T1000 (cell line): ENCODE measurements around the gene BICDL1.

Experiments used
- DNase-seq: peaks from one replicate; lab custom pipeline; 2025; ENCODE audit warnings: mixed read lengths; lab: John Stamatoyannopoulos, UW

Gene BICDL1

DNA sequence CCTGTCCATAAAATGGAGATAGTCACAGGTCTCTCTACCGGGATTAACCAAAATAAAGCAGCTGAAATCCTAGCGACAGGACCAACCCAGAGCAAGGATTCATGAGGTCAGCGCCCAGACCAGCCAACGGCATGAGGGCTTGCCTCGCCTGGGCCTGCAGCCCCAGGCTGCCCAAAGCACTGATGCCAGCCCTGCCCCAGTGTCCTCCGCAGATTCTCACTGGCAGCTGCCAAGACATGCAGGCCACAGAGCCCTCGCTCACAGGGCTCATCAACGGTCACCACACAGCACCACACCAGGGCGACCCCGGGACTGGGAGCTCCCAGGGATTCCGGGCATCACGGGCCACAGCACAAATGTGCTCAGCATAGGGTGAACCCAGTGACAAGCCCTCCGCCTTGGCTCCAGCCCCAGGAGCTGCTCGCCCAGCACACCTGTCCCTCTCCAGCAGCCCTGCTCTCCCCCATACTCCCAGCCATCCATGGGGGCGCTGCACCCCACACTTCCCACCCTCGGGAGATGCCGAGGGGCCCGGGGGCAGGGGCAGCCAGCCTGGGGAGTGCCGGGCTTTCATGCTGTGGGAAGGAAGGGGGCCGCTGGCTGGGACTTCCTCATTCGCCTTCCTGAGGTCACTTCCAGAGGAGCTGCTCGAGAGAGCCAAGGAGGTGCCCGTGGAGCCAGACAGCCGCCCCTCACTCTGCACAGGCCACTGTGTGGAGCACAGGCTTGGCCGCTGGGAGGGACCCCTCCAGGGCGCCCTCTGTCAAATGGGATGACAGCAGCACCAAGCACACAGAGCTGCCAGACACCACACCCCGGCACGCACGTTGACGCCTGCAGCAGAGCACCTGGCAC is 113.4 kb downstream of the BICDL1 start:
- no peak for DNase-seq

DNA sequence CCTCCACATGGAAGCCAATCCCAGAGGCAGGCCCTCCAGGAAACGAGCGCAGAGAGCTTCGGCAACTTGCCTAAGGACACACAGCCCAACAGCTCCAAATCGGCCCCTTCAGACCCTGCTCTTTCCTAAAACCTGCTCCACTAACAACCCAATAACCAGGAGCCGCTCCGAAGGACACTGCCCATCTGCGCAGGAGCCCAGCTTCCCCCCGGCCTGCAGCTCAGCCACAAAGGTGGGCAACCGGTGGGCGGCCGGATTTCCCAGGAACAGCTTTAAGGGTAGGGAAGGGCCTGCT is 114.0 kb downstream of the BICDL1 start:
- no peak for DNase-seq

GRCh38 chr12:120103371-120103770 is 114.3 kb downstream of the BICDL1 start:
- no peak for DNase-seq

DNA sequence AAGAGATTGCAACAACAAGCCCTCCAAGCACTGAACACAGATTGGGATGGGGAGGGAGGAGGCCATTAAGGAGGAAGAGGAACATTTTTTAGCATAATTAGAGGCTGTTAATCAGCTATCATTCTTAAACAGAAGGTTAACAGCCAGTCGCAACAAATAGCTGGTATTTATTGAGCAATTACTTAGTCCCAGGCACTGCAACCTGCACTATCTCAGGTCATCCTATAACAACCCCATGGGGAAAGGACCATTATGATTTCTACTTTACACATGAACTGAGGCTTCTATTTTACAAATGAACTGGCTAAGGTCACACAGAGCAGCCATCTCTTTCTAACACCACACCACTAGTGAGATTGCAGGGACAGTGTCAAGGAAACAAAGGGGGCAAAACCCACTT is 117.1 kb downstream of the BICDL1 start:
- no peak for DNase-seq

- DNase-seq, result no peak
These were observed 120.7 kb downstream of the BICDL1 start for GRCh38 chr12:120109570-120110267.

GRCh38 chr12:120110550-120111501 is 121.8 kb downstream of the BICDL1 start:
- no peak for DNase-seq

- DNase-seq, result no peak
These were observed 126.0 kb downstream of the BICDL1 start for GRCh38 chr12:120115066-120115465.

GRCh38 chr12:120115692-120116440 is 126.8 kb downstream of the BICDL1 start:
- DNase-seq, result no peak

- no peak for DNase-seq
These were observed 127.4 kb downstream of the BICDL1 start, which contains the start of gene RAB35 for GRCh38 chr12:120116441-120116791. Gene RAB35 (minus strand): TSS chr12:120116753. CDS start chr12:120116650, 103 bp downstream.

- DNase-seq, result peak; percentile 93
These were observed 128.0 kb downstream of the BICDL1 start for GRCh38 chr12:120116792-120117651.

GRCh38 chr12:120117961-120118320 is 128.9 kb downstream of the BICDL1 start:
- DNase-seq, result no peak

- no peak for DNase-seq
These were observed 129.5 kb downstream of the BICDL1 start for GRCh38 chr12:120118321-120119061.

- DNase-seq, result no peak
These were observed 130.4 kb downstream of the BICDL1 start for GRCh38 chr12:120119271-120119973.

DNA sequence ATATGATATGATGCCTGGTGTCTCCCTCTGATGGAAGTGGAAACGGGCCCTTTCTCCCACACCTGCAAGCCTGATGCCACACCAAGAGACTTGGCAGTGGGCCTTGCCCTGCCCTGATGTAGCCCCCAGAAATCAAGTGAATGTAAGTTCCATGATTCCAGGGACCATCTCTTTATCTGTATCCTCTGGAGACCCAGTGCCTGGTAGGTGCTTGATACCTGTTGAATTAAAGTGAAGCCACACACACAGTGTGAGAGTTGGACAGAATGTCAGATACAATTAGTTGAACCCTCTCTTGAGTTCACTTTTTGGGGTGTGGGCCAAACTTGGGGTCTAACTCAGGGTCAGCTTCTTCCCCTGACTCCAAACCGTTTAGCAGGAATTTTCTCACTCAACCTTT is 132.3 kb downstream of the BICDL1 start:
- DNase-seq, result no peak

DNA sequence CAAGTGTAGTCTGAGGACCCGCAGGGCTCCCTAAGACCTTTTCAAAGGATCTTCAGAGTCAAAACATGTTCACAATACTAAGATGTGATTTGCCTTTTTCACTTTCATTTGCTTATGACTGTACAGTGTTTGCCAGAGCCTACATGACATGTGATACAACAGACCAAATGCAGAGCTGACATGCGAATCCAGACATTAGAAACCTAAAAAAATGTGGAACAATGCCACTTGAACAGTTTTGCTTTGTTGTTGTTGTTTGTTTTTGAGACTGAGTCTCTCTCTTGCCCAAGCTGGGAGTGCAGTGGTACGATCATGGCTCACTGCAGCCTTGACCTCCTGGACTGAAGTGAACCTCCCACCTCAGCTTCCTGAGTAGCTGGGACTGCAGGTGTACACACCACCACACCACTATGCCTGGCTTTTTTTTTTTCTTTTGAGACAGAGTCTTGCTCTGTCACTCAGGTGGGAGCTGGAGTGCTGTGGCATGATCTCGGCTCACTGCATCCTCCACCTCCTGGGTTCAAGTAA is 132.8 kb downstream of the BICDL1 start:
- DNase-seq, result no peak

DNA sequence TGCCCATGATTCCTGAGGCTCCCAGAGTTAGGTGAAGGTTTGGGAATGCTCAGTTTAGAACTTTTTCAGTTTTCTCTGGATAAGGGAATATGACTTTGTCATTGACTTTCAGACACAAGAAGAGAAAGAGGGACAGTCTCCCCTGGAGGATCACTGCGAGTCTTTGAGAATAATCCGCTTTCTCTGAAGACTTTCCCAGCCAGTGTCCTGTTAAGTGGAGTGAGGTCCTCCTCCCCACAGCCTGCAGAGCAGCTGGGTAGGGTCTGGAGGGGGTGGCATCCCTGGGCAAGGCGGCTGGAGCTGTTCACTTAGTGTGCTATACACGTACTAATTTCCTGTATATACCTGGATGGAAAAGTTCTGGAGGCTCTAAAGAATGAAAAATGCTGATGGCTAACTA is 136.0 kb downstream of the BICDL1 start:
- no peak for DNase-seq

DNA sequence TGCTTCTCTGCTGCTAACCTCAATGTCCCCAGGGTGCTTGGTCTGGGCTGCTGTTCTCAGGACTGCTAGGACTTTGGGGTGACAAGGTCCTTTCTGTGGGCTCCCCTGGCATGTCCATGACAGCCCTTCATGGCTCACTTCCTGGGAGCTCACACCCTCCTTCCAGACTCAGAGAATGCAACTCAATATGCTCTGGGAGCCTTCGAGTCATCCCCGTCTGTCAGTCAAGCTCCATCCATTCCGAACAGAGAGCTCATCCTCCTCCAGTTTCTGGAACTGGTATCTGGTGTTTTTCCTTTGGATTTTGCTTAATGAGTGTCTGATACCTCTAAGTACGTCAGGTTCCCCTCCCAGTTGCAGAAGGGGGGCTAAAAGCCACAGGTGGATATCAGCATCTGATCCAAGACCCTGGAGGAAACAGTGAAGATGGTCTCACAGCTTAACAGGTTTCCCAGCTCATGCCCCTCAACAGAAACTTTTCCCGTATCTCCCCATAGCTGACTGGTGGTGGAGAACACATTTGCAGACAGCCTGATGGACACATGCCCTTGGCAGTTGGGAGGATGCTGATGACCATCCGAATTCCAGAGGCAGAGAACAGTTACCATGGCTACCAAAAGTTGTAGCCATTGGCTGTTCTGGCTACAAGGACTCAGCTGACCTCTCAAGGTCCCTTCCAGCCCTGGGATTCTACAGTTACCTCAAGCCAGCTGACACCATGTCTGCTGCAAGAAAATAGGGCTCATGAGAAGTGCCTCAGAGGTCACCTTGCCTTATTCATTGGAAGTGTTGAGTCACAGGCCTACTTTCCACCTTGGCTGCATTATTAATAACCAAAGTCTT is 137.0 kb downstream of the BICDL1 start:
- no peak for DNase-seq

DNA sequence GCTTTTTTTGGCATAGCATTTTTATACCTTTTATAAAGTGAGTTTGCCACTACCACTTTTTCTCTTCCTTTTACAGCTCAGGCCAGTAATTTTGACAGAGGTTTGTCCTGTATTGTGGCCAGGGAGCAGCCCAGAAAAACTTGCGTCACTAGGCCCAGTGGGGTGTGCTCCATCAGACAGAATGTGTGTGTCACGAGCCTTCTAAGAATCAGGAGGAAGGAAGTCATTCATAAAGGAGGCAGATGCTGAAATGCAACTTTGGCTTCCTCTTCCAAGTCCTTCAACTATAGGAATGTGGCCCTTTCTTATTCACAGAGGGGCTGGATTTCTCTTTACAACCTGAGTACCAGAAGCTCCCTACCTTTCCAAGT is 137.6 kb downstream of the BICDL1 start:
- no peak for DNase-seq
